Mucosa of rectum (tissue), 2 donors: ENCODE data around the gene SPEG.

ENCODE experiments used
- H3K27ac ChIP-seq, 2 donors: one replicate each; pipeline ENCODE4 v1.7.0; 2013; ENCODE audit warnings: inconsistent platforms in 2 of 2, low read depth in 2 of 2, low read length in 2 of 2
- H3K27me3 ChIP-seq, 2 donors: one replicate each; pipeline ENCODE4 v1.7.0; 2013; ENCODE audit warnings: low read length in 2 of 2; ENCODE audit not compliant: control insufficient read depth in 2 of 2, insufficient read depth in 2 of 2
- H3K36me3 ChIP-seq, 2 donors: one replicate each; pipeline ENCODE4 v1.7.0; 2013; ENCODE audit warnings: low read length in 2 of 2; ENCODE audit not compliant: control insufficient read depth in 2 of 2, insufficient read depth in 2 of 2
- H3K4me1 ChIP-seq, 2 donors: one replicate each; pipeline ENCODE4 v1.7.0; 2013; ENCODE audit warnings: low read length in 2 of 2, mild to moderate bottlenecking in 1 of 2; ENCODE audit not compliant: control insufficient read depth in 2 of 2, insufficient read depth in 2 of 2
- H3K4me3 ChIP-seq, 2 donors: one replicate each; pipeline ENCODE4 v1.7.0; 2013; ENCODE audit warnings: low read length in 2 of 2
- H3K9ac ChIP-seq, 2 donors: one replicate each; pipeline ENCODE4 v1.7.0; 2013; ENCODE audit warnings: low read length in 2 of 2, low read depth in 1 of 2, mild to moderate bottlenecking in 1 of 2
- H3K9me3 ChIP-seq, 2 donors: one replicate each; pipeline ENCODE4 v1.7.0; 2013; ENCODE audit warnings: low read length in 2 of 2; ENCODE audit not compliant: control insufficient read depth in 2 of 2
- donor health status: healthy.
- donor health status: Normal muscosa, but diverticular disease.

SPEG gene

GRCh38 chr2:219476652-219477151 lies 42.1 kb downstream of the SPEG start:
- Histone ChIP-seq H3K36me3 (no peaks in the 10 kb centered on the region), H3K9me3 (no peaks in the 10 kb centered on the region), H3K4me1 (no peaks in the 10 kb centered on the region), H3K27ac (no peak overlapping the region), H3K4me3 (no peak overlapping the region), H3K27me3 (peaks cover 0 to 15% of the 10 kb centered on the region in 2 donors), H3K9ac (no peak overlapping the region)

GRCh38 chr2:219477179-219477578 lies 42.5 kb downstream of the SPEG start:
- Histone ChIP-seq H3K27ac (no peak overlapping the region), H3K9ac (no peak overlapping the region), H3K27me3 (peaks cover 0 to 14% of the 10 kb centered on the region in 2 donors), H3K4me1 (no peaks in the 10 kb centered on the region), H3K36me3 (no peaks in the 10 kb centered on the region), H3K4me3 (no peak overlapping the region), H3K9me3 (no peaks in the 10 kb centered on the region)

GRCh38 chr2:219477815-219478214 lies 43.2 kb downstream of the SPEG start:
- Histone ChIP-seq H3K27ac (no peak overlapping the region), H3K4me3 (no peak overlapping the region), H3K9me3 (no peaks in the 10 kb centered on the region), H3K9ac (no peak overlapping the region), H3K27me3 (peaks cover 2 to 19% of the 10 kb centered on the region in 2 donors), H3K36me3 (no peaks in the 10 kb centered on the region), H3K4me1 (no peaks in the 10 kb centered on the region)

- Histone ChIP-seq H3K27me3 (peaks cover 3 to 29% of the 10 kb centered on the region in 2 donors), H3K9ac (no peak overlapping the region), H3K27ac (no peak overlapping the region), H3K4me1 (peaks cover 0 to under 1% of the 10 kb centered on the region in 2 donors), H3K9me3 (no peaks in the 10 kb centered on the region), H3K36me3 (no peaks in the 10 kb centered on the region), H3K4me3 (no peak overlapping the region)
These were observed 44.3 kb downstream of the SPEG start for GRCh38 chr2:219478916-219479315.

GRCh38 chr2:219480004-219480403 lies 45.4 kb downstream of the SPEG start:
- H3K27me3 ChIP-seq, result peaks cover 8 to 36% of the 10 kb centered on the region in 2 donors
- no peak overlapping the region for H3K27ac ChIP-seq
- no peaks in the 10 kb centered on the region for H3K9me3 ChIP-seq
- H3K36me3 ChIP-seq, result no peaks in the 10 kb centered on the region
- no peak overlapping the region for H3K9ac ChIP-seq
- H3K4me3 ChIP-seq, result no peak overlapping the region
- peaks cover 4 to 6% of the 10 kb centered on the region in 2 donors for H3K4me1 ChIP-seq

DNA sequence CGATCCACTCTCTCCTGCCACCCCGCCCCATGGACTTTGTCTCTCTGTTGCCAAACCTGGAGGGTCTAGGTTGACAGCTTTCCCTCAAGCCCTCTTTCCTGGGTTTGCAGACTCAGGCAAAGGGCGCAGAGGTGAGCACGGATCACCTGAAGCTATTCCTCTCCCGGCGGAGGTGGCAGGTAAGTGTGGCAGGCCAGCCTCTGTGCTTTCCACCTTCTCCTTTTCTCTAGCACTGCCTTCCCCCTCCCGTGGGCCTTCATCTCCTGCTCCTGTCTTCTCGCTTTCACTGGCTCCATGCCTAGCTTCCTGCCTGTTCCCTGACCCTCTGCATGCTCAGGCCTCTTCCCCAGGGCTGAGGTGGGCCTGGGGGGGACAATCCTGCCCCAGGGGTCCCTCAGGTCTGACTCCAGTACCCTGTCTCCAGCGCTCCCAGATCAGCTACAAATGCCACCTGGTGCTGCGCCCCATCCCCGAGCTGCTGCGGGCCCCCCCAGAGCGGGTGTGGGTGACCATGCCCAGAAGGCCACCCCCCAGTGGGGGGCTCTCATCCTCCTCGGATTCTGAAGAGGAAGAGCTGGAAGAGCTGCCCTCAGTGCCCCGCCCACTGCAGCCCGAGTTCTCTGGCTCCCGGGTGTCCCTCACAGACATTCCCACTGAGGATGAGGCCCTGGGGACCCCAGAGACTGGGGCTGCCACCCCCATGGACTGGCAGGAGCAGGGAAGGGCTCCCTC lies 48.2 kb downstream of the SPEG start:
- Histone ChIP-seq H3K36me3 (no peaks in the 10 kb centered on the region), H3K9ac (no peak overlapping the region), H3K4me1 (peaks cover 4 to 6% of the 10 kb centered on the region in 2 donors), H3K27ac (no peak overlapping the region), H3K27me3 (peaks cover 22 to 50% of the 10 kb centered on the region in 2 donors), H3K4me3 (no peak overlapping the region), H3K9me3 (no peaks in the 10 kb centered on the region)

GRCh38 chr2:219483451-219484342 lies 49.1 kb downstream of the SPEG start:
- Histone ChIP-seq H3K27me3 (peaks cover 22 to 50% of the 10 kb centered on the region in 2 donors), H3K4me1 (peaks cover 4 to 6% of the 10 kb centered on the region in 2 donors), H3K9ac (no peak overlapping the region), H3K4me3 (no peak overlapping the region), H3K9me3 (no peaks in the 10 kb centered on the region), H3K27ac (no peak overlapping the region), H3K36me3 (no peaks in the 10 kb centered on the region)

DNA sequence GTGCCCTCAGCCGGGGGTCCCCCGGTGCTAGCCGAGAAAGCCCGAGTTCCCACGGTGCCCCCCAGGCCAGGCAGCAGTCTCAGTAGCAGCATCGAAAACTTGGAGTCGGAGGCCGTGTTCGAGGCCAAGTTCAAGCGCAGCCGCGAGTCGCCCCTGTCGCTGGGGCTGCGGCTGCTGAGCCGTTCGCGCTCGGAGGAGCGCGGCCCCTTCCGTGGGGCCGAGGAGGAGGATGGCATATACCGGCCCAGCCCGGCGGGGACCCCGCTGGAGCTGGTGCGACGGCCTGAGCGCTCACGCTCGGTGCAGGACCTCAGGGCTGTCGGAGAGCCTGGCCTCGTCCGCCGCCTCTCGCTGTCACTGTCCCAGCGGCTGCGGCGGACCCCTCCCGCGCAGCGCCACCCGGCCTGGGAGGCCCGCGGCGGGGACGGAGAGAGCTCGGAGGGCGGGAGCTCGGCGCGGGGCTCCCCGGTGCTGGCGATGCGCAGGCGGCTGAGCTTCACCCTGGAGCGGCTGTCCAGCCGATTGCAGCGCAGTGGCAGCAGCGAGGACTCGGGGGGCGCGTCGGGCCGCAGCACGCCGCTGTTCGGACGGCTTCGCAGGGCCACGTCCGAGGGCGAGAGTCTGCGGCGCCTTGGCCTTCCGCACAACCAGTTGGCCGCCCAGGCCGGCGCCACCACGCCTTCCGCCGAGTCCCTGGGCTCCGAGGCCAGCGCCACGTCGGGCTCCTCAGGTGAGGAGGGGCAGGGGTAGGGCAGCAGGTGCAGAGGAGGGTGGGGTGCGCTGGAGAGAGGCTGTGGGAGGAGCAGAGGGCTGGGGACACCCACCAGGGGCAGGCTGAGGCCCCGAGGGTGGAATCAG lies 49.9 kb downstream of the SPEG start:
- no peak overlapping the region for H3K27ac ChIP-seq
- H3K4me3 ChIP-seq, result no peak overlapping the region
- H3K27me3 ChIP-seq, result peaks cover 22 to 50% of the 10 kb centered on the region in 2 donors

DNA sequence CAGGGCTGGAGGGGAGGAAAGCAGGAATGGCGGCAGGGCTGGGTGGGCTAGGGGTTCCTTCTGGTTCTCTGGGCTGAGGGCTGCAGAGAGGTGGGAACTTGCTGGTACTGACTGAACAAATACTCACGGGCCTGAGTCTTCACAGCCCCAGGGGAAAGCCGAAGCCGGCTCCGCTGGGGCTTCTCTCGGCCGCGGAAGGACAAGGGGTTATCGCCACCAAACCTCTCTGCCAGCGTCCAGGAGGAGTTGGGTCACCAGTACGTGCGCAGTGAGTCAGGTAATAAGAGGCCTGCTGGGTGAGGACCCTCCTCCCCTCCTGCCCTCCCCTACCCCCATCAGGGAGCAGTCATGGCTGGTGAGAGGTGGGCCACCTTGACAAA lies 50.5 kb downstream of the SPEG start:
- Histone ChIP-seq H3K9me3 (no peaks in the 10 kb centered on the region), H3K4me1 (peaks cover 4 to 6% of the 10 kb centered on the region in 2 donors), H3K36me3 (no peaks in the 10 kb centered on the region), H3K4me3 (no peak overlapping the region), H3K9ac (no peak overlapping the region), H3K27me3 (peaks cover 22 to 50% of the 10 kb centered on the region in 2 donors), H3K27ac (no peak overlapping the region)

More for the DNA sequence above, 49.9 kb downstream of the SPEG start:
- Histone ChIP-seq H3K36me3 (no peaks in the 10 kb centered on the region), H3K4me1 (peaks cover 4 to 6% of the 10 kb centered on the region in 2 donors), H3K9me3 (no peaks in the 10 kb centered on the region), H3K9ac (no peak overlapping the region)
